Chondrocyte (in vitro differentiated cells): ENCODE results near the gene SERPINB5. TPM values are rescaled to one million over a fixed set of nuclear protein-coding genes. Genes with fewer than 3 reads are reported as not detected.
A peak's percentile ranks its signal among the peaks of the same experiment; 100 is the strongest.

ENCODE experiments used
- DNase-seq: peaks from one replicate; pipeline ENCODE4 v3.0.0; 2021; ENCODE audit warnings: mixed read lengths, low spot score
- H3K27ac Mint-ChIP-seq: one replicate; pipeline ENCODE4 v1.8.0; 2021; ENCODE audit warnings: mild to moderate bottlenecking, moderate library complexity, mixed read lengths; ENCODE audit not compliant: unreplicated experiment
- H3K27me3 Mint-ChIP-seq: 2 replicates; pipeline ENCODE4 v1.8.0; 2021; ENCODE audit warnings: low read depth, mixed read lengths
- H3K36me3 Mint-ChIP-seq: 2 replicates; pipeline ENCODE4 v1.8.0; 2021; ENCODE audit warnings: low read depth, mixed read lengths
- H3K4me1 Mint-ChIP-seq: 2 replicates; pipeline ENCODE4 v1.8.0; 2021; ENCODE audit warnings: low read depth, mild to moderate bottlenecking, mixed read lengths
- H3K4me3 Mint-ChIP-seq: one replicate; pipeline ENCODE4 v1.8.0; 2021; ENCODE audit warnings: mild to moderate bottlenecking, moderate library complexity, mixed read lengths; ENCODE audit not compliant: unreplicated experiment
- H3K9me3 Mint-ChIP-seq: 2 replicates; pipeline ENCODE4 v1.8.0; 2021; ENCODE audit warnings: low read depth, mixed read lengths
- total RNA-seq: library from RNA; stranded (reverse); gene quantifications from 3 replicates; pipeline ENCODE4 v1.2.1, GENCODE V29; 2021
- TF ChIP-seq, protein P1 (sequence below): fragments of 200-600 bp; sonication (generic); IDR thresholded peaks from 2 replicates; pipeline ENCODE4 v1.5.0; 2021; ENCODE audit warnings: antibody characterized with exemption, mild to moderate bottlenecking, moderate library complexity

The SERPINB5 gene
- total RNA-seq, 1 donor from 2014 or later: not detected

DNA sequence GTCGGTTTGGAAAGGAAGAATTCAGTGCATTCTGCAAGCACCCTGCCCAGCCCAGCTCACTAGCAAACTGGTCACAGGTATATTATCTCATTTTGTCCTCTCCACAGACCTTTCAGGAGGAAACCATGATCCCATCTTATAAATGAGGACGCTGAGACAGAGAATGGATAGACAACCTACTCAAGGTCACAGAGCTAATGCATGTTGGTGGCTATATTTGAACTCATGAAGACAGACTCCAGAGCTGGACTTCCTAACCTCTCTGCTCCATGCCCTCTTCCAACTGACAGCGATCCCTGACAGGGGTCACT is 29.5 kb downstream of the SERPINB5 start:
- Mint-ChIP-seq H3K27ac (no peak overlapping the region), H3K36me3 (no peaks in the 10 kb centered on the region), H3K9me3 (no peaks in the 10 kb centered on the region), H3K4me3 (no peak overlapping the region), H3K27me3 (peaks cover 3% of the 10 kb centered on the region), H3K4me1 (peaks cover 13% of the 10 kb centered on the region)
- DNase-seq: no peak
- TF ChIP-seq, protein P1, sequence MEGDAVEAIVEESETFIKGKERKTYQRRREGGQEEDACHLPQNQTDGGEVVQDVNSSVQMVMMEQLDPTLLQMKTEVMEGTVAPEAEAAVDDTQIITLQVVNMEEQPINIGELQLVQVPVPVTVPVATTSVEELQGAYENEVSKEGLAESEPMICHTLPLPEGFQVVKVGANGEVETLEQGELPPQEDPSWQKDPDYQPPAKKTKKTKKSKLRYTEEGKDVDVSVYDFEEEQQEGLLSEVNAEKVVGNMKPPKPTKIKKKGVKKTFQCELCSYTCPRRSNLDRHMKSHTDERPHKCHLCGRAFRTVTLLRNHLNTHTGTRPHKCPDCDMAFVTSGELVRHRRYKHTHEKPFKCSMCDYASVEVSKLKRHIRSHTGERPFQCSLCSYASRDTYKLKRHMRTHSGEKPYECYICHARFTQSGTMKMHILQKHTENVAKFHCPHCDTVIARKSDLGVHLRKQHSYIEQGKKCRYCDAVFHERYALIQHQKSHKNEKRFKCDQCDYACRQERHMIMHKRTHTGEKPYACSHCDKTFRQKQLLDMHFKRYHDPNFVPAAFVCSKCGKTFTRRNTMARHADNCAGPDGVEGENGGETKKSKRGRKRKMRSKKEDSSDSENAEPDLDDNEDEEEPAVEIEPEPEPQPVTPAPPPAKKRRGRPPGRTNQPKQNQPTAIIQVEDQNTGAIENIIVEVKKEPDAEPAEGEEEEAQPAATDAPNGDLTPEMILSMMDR: peak; percentile 44

DNA sequence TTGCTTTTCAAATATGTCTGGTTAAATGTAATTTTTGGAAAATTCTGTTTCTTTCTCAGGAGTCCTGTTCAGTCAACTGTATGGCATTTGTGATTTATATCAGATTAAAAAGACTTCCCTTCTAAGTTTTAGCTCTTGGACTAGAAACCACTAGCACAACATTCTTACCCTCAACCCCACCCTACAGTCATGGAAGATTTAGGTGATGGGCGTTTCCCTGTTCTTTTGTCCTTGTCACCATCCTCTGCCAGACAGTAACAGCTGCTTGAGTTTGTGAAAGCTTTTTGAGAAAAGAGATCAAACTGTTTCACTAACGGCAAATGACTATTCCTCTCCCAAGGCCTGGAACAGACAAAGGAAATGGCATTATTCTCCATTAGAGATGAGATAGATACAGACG is 31.8 kb downstream of the SERPINB5 start:
- H3K36me3 Mint-ChIP-seq: peaks cover under 1% of the 10 kb centered on the region
- H3K27ac Mint-ChIP-seq: no peak overlapping the region
- no peak for DNase-seq
- H3K4me1 Mint-ChIP-seq: peaks cover 16% of the 10 kb centered on the region
- H3K4me3 Mint-ChIP-seq: no peak overlapping the region
- peaks cover 6% of the 10 kb centered on the region for H3K27me3 Mint-ChIP-seq
- TF ChIP-seq, protein P1: no peak
- H3K9me3 Mint-ChIP-seq: no peaks in the 10 kb centered on the region

DNA sequence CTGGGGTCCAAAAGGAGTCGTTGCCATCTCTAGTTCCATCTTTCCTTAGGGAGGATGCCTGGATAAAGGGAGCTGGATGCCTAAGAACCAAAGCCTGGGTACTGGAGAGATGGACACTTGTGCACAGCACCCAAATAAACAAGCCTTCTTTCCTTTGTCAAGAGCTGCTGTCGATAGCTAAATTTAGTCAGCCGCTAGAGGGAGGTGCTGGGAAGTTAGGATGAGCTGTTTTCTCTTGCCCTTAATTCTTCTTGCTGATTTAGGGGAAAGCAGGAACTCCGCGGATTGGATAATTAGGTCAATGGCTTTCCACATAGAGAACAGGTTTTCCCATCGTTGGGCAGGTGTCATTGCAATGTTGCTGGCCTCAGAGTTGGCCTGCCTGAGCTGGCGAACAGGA is 34.5 kb downstream of the SERPINB5 start:
- Mint-ChIP-seq H3K4me3 (no peak overlapping the region), H3K36me3 (peaks cover 2% of the 10 kb centered on the region), H3K9me3 (no peaks in the 10 kb centered on the region), H3K4me1 (peaks cover 21% of the 10 kb centered on the region), H3K27ac (no peak overlapping the region), H3K27me3 (peaks cover 8% of the 10 kb centered on the region)
- TF ChIP-seq, protein P1: peak; percentile 82
- DNase-seq: no peak

- Mint-ChIP-seq H3K27ac (no peak overlapping the region), H3K27me3 (peaks cover 8% of the 10 kb centered on the region), H3K36me3 (peaks cover 2% of the 10 kb centered on the region), H3K4me3 (no peak overlapping the region), H3K9me3 (no peaks in the 10 kb centered on the region), H3K4me1 (peaks cover 13% of the 10 kb centered on the region)
- no peak for DNase-seq
- TF ChIP-seq, protein P1: no peak
These were observed 37.6 kb downstream of the SERPINB5 start for GRCh38 chr18:63514326-63514725.

DNA sequence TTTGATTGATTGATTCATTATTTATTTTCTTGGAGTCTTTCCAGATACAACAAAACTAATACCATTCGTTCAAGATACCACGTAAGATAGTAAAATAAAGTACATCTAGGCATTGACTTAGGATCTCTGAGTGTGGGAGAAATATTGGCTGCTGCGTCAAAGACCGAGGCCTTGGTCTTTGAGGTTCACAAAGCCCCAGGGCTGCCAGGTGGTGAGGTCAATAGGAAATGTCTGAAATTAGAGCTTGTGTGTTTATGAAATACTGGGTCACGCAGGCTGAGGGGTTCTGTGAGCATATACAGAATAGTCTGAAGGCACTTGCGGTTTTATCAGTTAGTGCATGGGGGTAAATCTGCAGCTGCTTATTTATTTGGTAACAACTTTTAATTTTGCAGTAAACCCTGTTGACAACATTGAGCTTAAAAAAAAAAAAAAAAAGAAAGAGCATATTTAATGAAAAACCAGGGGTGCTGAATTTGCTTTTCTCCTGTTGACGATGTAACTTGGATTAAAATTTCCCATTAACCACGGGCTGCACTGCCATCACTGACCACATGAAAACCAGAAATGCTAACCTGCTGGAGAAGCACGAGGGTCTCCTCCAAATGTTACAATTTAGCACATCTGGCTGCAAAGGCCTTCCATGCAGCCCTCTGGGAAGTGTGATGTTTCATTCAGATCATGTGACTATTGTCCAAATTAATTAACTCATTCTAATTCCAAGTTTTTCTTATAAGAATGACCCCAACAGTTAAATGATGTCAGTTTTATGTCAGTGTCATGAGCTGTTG is 38.3 kb downstream of the SERPINB5 start:
- Mint-ChIP-seq H3K9me3 (no peaks in the 10 kb centered on the region), H3K27ac (no peak overlapping the region), H3K27me3 (peaks cover 10% of the 10 kb centered on the region), H3K4me1 (peaks cover 13% of the 10 kb centered on the region), H3K4me3 (no peak overlapping the region), H3K36me3 (peaks cover 2% of the 10 kb centered on the region)
- no peak for DNase-seq
- TF ChIP-seq, protein P1: peak; percentile 51
